ENCODE results near the gene HOXB9.

Gene HOXB9

DNA sequence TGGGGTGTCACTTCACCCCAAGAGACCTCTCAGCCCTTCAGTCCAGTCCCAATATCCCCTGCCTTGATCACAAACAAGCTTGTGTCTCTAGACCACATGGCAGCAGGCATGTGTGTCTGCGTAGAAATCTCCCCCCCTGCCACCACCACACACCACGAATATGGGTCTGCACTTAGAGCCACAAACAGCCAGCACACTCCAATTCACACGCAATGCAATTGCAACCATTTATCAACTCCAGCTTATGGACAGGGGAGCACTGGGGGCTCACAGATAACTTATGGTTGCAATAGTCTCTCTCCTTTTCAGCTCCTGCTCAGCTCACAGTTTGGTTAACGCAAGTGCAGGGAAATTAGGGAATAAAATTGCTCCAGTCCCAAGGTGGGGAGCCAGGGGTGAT is 2.6 kb downstream of the HOXB9 start:
- DNase-seq = no peak

DNA sequence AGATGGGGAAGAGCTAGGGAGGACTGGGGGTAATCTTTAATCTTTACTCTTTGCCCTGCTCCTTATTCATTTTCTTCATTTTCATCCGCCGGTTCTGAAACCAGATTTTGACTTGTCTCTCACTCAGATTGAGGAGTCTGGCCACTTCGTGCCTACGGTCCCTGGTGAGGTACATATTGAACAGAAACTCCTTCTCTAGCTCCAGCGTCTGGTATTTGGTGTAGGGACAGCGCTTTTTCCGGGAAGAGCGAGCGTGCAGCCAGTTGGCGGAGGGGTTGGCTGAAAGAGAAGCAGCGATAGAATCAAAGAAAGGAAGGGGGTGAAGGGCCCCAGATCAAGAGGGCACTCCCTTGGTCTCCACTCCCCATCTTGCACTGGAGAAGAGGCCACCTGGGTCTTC is 3.3 kb downstream of the HOXB9 start:
- no peak for DNase-seq

GRCh38 chr17:48621410-48622392 is 4.5 kb downstream of the HOXB9 start:
- no peak for DNase-seq

DNA sequence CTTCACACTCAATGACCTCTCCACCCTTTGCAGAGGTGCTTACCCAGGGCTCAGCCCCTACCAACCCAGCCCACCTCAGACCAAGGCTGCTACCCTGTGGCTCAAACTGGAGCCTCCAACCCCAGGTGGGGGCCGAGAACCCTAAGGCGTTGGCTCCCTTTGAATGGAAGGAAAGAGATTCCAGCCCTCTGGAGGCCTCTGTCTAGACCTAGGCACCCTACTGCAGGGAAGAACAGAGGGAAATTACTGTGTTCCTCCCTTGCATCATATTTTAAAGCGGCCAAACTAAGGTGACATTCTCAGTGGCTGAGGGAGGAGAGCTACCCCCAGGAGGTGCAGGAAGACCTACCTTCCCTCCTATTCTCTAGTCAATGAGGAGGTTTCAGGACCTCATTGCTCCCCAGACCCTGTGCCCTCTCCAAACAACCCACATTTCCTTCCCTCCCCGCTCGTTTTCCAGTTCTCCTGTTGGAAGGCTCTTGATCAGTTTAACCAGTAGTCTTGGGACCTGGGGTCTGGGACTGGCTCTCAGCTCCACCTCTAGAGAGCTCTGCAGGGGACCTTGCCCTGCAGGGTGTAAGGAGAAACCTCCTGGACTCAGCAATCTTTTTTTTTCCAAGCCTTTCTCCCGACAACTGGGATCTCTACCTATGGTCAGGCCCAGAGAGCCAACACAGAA is 5.6 kb downstream of the HOXB9 start:
- no peak for DNase-seq

DNA sequence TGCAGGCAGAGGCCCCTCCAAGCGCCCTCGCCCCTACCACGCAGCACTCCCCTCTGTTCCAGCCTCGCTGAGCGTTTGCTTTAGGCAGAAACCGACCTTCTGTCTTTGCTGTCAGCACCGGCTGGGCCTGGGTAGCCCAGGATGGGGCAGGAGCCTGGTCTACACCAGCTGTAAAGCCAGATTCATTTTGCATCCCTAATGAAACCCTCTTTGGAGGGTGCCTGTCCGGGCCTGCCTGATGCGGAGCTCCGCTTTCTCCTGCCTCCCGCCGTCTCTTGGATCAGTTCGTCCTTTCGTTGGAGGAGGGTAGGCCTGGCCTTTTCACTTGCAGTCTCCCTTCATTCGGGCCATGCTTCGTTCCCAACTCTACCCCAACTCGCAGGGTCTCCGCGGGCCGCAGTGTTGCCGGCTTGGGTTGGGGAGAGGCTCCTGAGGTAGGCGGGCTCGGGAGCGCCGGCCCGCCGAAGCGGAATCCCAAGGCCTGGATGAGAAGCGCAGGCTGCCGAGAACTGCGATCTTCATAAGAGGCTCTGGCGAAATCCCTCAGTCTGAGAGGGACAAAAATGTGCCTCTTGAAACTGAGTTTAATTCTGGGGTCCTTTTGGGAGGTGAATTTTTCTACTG is 6.2 kb downstream of the HOXB9 start:
- DNase-seq = no peak

GRCh38 chr17:48618256-48618896 is 7.8 kb downstream of the HOXB9 start:
- DNase-seq = peak; percentile 84

DNA sequence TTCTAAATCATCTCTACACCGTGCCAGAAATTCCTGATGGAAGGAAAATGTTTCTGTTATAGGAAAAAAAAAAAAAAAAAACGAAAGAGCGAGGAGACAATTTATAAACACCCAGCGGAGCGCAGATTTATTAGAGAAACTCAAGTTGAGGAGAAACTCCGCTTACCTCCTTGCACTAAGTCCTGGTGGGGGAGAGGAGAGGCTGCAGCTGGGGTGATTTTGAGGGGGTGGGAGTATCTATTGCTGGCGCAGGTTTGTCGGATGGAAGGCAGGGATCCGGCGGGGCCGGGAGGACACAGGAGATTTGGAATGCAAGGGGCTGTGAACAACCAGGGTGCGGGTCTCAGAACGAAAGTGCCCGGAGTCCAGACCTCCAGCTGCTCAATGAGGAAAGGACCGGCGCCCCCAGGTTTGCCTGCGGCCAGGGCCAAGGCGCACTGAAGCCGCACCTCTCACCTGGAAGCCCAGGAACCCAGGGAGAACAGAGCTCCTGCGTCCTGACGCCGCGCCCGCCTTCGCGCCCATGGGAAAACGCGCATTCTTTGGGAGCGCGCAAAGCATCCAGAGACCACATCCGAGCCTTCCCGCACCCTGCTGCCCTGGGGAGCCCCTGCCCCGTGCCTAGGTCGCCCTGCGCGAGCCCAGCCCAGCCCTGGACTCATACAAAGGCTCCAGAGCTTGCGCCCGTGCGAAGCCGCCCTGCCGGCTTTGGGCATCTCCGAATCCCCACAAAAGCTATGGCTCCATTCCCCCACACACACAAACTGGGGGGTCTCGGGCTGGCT is 8.5 kb downstream of the HOXB9 start:
- no peak for DNase-seq

DNA sequence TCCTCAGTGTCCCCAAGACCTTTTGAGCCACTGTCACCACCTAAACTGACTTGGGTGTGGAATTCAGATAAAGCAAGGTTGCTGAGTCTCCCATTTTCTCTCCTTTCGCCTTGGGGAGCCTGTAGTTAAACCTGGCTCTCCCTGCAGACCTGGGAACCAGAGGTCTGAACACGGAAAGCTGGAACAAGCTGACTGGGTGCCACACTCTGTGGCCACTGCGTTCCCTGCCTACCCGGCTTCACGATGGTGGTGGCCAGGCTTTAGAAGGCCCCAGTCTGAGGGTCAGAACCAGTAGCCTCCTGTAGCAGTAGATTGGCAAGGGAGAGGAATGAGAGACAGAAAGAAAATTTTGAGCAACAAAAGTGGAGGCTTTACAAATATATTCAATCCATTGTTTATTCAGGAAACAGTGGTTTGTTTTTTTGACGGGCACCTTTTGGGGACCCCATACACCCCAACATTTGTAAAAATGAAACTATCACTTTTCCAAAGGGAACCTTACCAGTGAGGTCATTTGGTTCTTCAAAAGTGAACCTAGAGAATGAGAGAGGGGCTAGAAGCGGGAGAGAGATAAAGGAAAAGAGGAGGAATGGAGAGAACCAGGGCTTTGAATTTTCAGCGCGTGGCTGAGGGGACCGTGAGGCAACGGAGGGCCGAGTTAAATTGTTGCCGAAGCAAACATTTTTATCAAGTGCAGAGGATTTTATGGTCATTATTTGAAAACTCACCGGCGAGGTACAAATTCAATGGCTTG is 9.3 kb downstream of the HOXB9 start:
- no peak for DNase-seq

DNA sequence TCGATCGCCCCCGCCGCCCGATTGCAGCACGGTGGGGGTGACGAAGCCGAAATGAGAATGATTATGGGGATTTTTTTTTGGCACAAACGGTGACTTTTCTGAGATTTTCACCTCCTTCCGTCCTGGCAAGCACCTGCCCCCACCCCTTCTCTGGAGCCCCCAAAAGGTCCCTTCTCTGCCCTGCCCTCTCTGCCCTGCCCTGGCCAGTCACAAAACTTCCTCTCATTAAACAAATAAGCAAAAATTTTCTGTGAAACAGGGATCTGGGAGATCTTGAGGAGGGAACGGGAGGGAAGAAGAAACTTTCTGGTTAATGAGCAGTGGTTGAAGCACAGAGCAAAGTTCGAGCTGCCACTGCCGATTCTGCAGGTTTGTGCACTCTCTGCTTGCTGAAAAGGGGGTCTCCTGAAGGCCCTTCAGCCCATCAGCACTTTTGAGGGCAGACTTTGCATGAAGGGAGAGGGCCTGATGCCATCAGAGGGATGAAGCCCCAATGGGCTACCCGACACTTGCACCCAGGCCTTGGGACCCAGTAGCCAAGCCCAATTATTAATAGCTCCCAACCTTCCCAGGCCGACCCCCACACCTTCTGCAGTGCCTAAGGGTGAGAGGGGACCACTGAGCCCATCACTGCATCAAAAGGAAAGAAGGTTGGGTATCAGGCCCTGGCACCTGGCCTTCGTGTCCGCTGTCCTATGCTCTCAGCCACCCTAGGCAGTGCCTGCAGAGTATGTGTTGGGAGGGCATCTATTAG is 10.0 kb downstream of the HOXB9 start:
- DNase-seq = no peak

DNA sequence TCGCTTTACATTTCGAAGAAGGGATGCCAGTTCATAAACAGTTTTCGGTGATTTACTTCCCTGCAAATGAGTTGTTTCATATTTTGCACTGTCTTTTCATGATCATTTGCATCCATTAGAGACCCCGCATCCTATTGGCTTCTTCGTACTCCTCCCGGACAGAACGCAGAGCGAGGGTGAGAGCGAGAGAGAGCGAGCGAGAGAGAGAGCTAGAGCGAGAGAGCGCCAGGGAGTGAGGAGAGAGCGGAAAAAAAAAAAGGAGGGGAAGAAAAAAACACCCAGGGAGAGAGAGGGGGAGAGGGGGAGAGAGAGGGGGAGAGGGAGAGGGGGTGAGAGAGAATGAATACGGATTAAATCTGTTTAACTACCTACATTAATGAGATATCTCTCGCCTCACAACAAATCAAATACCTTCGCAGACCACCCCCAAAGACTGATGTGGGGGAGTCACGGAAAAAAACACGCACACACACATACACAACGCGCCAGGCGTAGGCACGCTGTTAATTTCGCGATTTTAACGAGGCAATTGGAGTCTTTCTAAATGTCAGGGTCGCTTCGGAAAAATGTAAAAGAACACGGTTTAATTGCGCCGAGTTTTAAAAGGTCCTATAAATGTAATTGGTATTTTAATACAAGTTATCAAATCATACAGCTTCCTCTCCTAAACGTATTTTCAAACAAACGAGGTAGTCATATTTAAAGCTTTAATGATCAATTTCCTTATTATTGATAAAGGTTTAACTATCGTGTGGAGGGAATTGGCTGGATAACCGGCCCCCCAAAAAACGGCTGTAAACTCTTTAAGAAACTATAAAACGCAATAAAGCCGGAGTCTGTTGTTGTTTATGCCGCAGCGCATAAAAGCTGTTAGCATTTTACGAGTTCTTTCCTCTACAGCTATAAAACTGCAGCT is 10.9 kb downstream of the HOXB9 start, which contains the start of gene HOXB8:
HOXB8 (minus strand) TSS at position 246 of the 916 bp plus-strand sequence. CDS start 588 bp downstream, outside the sequence.
- no peak for DNase-seq

DNA sequence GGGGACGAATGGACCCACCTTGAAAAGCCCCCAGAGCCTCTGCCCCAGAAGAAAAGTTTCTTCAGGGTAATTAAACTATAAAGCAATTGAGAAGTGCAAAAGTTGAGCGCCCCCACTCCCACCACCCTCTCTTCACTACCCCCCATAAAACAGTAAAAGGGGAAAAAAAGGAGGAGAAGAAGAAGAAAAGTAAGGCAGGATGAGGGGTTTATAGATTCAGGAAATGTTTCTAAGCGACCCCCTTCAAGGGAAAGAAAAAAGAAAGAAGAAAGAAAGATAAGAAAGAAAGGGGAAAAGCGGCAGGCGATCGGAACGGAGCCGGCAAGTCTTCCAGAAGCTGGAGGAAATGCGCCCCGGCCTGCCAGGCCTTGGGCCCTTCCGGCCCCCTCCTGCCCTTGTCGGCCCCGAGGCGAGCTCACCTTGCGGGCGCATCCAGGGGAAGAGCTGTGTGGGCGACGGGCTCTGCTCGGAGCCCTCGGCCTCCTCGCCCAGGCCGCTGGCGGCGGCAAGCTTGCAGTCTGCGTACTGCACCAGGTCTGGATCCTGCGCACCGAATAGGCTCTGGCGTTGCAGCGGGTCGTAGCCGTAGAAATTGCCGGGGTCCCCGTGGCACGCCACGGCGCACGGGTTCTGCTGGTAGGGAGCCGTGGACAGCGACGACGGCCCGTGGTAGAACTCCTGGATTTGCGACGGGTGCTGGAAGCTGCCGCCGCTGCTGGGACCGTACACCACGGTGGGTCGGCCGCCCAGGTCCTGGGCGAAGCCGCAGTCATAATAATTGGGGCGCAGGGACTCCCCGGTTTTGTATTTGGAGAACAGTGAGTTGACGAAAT is 12.1 kb downstream of the HOXB9 start:
- DNase-seq = peak; percentile 38

GRCh38 chr17:48612854-48613691 is 13.1 kb downstream of the HOXB9 start:
- DNase-seq = peak; percentile 55

DNA sequence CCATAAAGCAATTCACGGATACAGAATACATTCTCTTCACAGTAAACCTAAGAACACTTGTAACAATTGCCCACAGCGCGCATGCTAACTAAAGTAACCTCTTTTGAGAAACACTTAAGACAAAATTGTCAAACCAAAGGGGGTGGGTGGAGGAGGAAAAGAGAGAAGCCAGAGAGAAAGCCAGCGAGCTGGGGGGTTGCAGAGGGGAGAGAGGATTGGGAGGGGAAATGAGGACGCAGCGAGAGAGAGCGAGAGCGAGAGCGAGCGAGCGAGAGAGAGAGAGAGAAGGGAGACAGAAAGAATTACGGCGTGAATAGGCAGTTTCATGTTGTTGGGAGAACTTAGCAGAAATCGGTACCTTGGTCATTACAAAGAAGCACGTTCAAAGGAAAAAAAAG is 13.7 kb downstream of the HOXB9 start:
- no peak for DNase-seq

DNA sequence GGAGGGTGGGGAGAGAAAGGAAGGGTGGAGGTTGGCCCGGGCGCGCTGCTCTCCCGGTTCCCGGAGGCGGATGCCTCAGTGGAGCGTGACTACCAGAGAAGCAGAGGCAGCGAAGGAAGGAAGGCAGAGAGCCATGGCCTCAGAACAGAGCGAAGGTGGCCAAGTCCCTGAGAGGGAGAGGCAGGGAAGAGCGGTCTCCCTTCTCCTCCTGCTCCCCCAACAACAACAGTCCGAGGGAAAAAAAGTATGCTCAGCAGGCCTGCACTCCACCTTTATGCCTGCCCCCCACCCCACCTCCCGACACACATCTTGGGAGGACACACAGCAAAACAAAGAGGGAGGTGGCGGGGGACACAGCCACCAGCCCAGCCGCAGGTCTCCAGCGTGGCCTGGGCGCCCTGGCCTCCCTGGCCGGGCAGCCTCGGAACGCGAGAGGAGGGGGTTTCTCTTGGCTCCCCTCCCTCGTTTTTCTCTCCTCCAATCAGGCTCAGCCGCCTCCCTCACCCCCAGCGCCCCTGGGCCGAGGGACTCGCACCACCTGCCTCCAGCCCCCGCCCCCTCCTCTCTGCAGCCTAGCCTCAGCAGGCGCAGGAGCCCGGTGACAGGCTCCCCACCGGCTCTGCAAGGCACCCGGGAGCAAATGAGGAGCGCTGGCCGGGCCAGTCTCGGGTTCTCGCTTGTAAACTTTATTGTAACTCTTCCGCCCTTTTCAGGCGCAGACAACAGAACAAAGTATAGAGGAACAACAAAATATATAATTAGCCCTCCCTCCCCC is 14.3 kb downstream of the HOXB9 start:
- DNase-seq = no peak

GRCh38 chr17:48611213-48611612 is 14.9 kb downstream of the HOXB9 start:
- DNase-seq = no peak

DNA sequence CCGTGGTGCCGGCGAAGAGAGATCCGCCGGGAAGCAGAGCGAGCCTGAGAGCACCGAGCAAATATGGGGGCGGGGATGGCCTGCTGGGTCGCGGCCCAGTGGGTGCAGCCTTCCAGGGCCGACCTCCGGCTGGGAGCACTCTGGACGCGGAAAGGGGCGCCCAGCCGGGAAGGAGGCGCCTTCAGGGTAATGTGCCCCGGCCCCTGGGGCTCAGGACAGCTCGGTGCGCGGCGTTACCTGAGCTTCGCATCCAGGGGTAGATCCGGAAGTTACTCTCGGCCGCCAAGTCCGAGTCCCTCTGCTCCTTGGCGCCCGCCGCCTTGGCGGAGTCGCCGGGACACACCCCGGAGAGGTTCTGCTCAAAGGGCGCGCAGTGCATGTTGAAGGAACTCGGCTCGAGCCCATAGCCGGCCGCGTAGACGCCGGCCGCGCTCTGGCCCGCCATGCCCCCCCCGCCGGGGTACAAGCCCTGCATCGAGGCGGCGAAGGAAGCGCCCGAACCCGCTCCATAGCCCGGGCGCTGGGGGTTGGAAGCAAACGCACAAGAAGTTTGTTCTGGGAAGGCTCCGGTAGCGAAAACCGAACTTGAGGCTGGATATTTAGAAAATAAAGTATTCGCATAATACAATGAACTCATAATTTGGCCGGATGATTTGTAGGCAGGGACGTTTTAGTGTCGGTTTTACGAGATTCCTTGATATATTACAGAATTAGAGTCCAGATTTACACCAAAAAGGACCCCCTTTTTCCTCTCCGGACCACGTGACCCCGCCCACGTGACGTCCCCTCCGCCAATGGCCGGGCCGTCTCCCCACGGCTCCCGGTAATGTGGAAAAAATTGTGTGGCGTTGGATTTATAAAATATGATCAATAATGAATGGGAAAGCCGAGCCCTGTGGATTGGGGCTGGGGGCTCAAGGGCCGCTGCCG is 15.6 kb downstream of the HOXB9 start, which contains the start of gene HOXB7:
HOXB7 (minus strand) TSS at position 736 of the 930 bp plus-strand sequence; CDS start at position 637, 99 bp downstream.
- DNase-seq = peak; percentile 72
